ENCODE measurements around the gene ADAP2. TPM values are rescaled to one million over a fixed set of nuclear protein-coding genes. Genes with fewer than 3 reads are reported as not detected.
"Not testable (repeated sequence)": the region's sequence is repeated elsewhere in the genome, so short reads cannot be mapped to it uniquely, and the experiment has no call there.

ADAP2 gene
- total and polyA plus RNA-seq, 2 experiments from 2014 or later = 0.94 TPM

- TF ChIP-seq, protein P1, sequence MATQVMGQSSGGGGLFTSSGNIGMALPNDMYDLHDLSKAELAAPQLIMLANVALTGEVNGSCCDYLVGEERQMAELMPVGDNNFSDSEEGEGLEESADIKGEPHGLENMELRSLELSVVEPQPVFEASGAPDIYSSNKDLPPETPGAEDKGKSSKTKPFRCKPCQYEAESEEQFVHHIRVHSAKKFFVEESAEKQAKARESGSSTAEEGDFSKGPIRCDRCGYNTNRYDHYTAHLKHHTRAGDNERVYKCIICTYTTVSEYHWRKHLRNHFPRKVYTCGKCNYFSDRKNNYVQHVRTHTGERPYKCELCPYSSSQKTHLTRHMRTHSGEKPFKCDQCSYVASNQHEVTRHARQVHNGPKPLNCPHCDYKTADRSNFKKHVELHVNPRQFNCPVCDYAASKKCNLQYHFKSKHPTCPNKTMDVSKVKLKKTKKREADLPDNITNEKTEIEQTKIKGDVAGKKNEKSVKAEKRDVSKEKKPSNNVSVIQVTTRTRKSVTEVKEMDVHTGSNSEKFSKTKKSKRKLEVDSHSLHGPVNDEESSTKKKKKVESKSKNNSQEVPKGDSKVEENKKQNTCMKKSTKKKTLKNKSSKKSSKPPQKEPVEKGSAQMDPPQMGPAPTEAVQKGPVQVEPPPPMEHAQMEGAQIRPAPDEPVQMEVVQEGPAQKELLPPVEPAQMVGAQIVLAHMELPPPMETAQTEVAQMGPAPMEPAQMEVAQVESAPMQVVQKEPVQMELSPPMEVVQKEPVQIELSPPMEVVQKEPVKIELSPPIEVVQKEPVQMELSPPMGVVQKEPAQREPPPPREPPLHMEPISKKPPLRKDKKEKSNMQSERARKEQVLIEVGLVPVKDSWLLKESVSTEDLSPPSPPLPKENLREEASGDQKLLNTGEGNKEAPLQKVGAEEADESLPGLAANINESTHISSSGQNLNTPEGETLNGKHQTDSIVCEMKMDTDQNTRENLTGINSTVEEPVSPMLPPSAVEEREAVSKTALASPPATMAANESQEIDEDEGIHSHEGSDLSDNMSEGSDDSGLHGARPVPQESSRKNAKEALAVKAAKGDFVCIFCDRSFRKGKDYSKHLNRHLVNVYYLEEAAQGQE (IDR thresholded peaks at IDR 0.05; ENCODE audit: unreplicated experiment) = no peak
- TF ChIP-seq ZNF331 (CRISPR knock-in tag; IDR thresholded peaks at IDR 0.05; ENCODE audit: low read depth) (no peak), EZH2 (IDR thresholded peaks at IDR 0.05; ENCODE audit: low read depth, unreplicated experiment) (no peak), EZH2phosphoT487 (IDR thresholded peaks at IDR 0.05; ENCODE audit: unreplicated experiment) (no peak), CREB1 (CRISPR knock-in tag; IDR thresholded peaks at IDR 0.05; ENCODE audit: low read depth) (no peak)
- TF ChIP-seq, protein P2, sequence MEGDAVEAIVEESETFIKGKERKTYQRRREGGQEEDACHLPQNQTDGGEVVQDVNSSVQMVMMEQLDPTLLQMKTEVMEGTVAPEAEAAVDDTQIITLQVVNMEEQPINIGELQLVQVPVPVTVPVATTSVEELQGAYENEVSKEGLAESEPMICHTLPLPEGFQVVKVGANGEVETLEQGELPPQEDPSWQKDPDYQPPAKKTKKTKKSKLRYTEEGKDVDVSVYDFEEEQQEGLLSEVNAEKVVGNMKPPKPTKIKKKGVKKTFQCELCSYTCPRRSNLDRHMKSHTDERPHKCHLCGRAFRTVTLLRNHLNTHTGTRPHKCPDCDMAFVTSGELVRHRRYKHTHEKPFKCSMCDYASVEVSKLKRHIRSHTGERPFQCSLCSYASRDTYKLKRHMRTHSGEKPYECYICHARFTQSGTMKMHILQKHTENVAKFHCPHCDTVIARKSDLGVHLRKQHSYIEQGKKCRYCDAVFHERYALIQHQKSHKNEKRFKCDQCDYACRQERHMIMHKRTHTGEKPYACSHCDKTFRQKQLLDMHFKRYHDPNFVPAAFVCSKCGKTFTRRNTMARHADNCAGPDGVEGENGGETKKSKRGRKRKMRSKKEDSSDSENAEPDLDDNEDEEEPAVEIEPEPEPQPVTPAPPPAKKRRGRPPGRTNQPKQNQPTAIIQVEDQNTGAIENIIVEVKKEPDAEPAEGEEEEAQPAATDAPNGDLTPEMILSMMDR (conservative IDR thresholded peaks at IDR 0.05; ENCODE audit: low read depth in 2 of 2) = no peak
Observed at GRCh38 chr17:30961209-30962188, 39.8 kb downstream of the ADAP2 start (continued).

GRCh38 chr17:30964312-30964711, 42.6 kb downstream of the ADAP2 start:
- H3F3A ChIP-seq (replicated peaks; ENCODE audit: low read depth); H3K27me3 ChIP-seq (ENCODE audit: insufficient read depth); H3K79me2 ChIP-seq (replicated peaks; ENCODE audit: insufficient read depth); H3K4me3 Mint-ChIP-seq; H3K4me2 ChIP-seq; ATAC-seq; H3K27me3 Mint-ChIP-seq (ENCODE audit: insufficient read depth, low read depth, poor library complexity); H2AFZ ChIP-seq; H3K4me1 Mint-ChIP-seq; DNase-seq (ENCODE audit: low spot score); H3K36me3 Mint-ChIP-seq (ENCODE audit: low read depth); H3K4me1 ChIP-seq (ENCODE audit: insufficient read depth); H3K27ac ChIP-seq (ENCODE audit: low read depth); H3K9me3 Mint-ChIP-seq; H3K36me3 ChIP-seq (ENCODE audit: insufficient read depth); H3K9me2 ChIP-seq (ENCODE audit: insufficient read depth); H4K20me1 ChIP-seq (replicated peaks; ENCODE audit: insufficient read depth); H3K27ac Mint-ChIP-seq; H3K4me3 ChIP-seq: not testable (repeated sequence)

GRCh38 chr17:30964876-30965275, 43.1 kb downstream of the ADAP2 start:
- Histone ChIP-seq H3K27me3 (ENCODE audit: insufficient read depth) (no peaks in the 10 kb centered on the region), H3K79me2 (replicated peaks; ENCODE audit: insufficient read depth) (no peaks in the 10 kb centered on the region), H3K4me2 (no peak overlapping the region), H3K4me3 (no peak overlapping the region), H3K9me2 (ENCODE audit: insufficient read depth) (no peaks in the 10 kb centered on the region), H4K20me1 (replicated peaks; ENCODE audit: insufficient read depth) (no peaks in the 10 kb centered on the region), H3K4me1 (ENCODE audit: insufficient read depth) (no peaks in the 10 kb centered on the region), H3K27ac (ENCODE audit: low read depth) (no peak overlapping the region), H3F3A (replicated peaks; ENCODE audit: low read depth) (peaks cover 4% of the 10 kb centered on the region; the same call in 1 of the 2 replicates), H3K36me3 (ENCODE audit: insufficient read depth) (no peaks in the 10 kb centered on the region), H2AFZ (0 out of 2 replicates have a peak overlapping the region, but pooled peaks have one; percentile 28)
- DNase-seq (ENCODE audit: low spot score) (no peak), ATAC-seq (no peak)
- Mint-ChIP-seq H3K4me1 (peaks cover 9% of the 10 kb centered on the region), H3K27ac (no peak overlapping the region), H3K36me3 (ENCODE audit: low read depth) (no peaks in the 10 kb centered on the region), H3K9me3 (no peaks in the 10 kb centered on the region), H3K27me3 (ENCODE audit: insufficient read depth, low read depth, poor library complexity) (peaks cover 7% of the 10 kb centered on the region), H3K4me3 (no peak overlapping the region)
- TF ChIP-seq CREB1 (CRISPR knock-in tag; IDR thresholded peaks at IDR 0.05; ENCODE audit: low read depth) = no peak

Measured in GM23338 (cell line).